GM19099 (cell line): ENCODE measurements around the gene EHMT1.

Experiments used
- POLR2A ChIP-seq: IDR thresholded peaks from 3 replicates; pipeline ENCODE4 v1.6.1; 2011; ENCODE audit warnings: low read depth; ENCODE audit not compliant: insufficient read length; ENCODE audit errors: extremely low read depth

The EHMT1 gene

GRCh38 chr9:137648396-137648795, 29.6 kb downstream of the EHMT1 start:
- no peak for TF ChIP-seq POLR2A

DNA sequence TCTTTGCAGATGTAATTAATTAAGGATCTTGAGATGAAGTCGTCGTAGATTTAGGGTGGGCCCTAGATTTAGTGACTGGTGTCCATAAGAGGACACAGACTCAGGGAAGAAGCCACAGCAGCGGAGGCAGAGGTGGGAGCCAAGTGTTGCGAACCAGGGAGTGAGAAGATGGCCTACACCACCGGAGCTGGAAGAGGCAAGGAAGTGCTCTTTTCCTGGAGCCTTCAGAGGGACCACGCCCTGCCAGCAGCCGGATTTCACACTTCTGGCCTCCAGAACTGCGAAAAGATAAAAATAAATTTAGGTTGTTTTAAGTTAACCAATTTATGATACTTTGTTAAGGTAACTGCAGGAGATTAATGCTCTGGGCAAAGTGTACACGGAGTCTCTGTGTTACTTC, 30.7 kb downstream of the EHMT1 start:
- TF ChIP-seq POLR2A, result no peak

DNA sequence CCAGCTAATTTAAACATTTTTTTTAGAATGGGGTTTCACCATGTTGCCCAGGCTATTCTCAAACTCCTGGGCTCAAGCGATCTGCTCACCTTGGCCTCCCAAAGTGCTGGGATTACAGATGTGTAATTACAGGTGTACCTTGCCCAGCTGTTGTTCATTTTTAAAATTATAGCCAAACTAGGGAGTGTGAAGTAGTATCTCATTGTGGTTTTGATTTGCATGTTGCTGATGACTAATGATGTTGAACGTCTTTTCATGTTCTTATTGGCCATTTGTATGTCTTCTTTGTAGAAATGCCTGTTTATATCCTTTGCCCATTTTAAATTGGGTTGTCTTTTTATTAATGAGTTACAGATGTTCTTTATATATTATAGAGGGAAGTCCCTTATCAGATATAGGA, 31.5 kb downstream of the EHMT1 start:
- no peak for TF ChIP-seq POLR2A

DNA sequence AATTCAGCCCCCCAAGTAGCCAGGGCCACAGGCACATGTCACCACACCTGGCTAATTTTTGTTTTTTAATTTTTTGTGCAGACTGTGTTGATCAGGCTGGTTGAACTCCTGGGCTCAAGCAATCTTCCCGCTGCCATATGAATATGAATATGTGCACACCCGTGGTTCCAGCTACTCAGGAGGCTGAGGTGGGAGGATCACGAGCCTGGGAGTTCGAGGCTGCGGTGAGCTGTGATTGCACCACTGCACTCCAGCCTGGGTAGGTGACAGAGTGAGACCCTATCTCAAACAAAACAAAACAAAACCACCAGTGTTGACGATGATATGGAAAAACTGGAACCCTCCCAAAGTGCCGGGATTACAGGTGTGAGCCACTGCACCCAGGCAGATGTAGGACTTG, 32.0 kb downstream of the EHMT1 start:
- TF ChIP-seq POLR2A, result no peak

- TF ChIP-seq POLR2A, result no peak
These were observed 37.6 kb downstream of the EHMT1 start for GRCh38 chr9:137656416-137656815.

GRCh38 chr9:137657606-137658005, 38.8 kb downstream of the EHMT1 start:
- no peak for TF ChIP-seq POLR2A

DNA sequence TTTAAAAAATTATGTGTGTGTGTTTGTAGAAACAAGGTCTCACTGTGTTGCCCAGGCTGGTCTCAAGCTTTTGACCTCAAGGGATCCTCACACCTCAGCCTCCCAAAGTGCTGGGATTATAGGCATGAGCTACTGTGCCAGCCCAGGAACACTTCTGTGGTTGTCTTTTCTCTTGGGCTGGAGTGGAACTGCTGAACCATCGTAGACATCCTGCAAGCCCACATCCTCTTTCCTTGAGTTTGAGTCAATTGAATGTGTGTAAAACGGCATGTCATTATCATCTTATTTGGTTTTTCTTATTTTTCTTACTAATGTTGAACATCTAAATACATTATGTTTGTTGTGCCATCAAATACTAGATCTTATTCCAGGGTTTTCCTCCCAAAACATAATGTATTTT, 40.0 kb downstream of the EHMT1 start:
- TF ChIP-seq POLR2A, result no peak

DNA sequence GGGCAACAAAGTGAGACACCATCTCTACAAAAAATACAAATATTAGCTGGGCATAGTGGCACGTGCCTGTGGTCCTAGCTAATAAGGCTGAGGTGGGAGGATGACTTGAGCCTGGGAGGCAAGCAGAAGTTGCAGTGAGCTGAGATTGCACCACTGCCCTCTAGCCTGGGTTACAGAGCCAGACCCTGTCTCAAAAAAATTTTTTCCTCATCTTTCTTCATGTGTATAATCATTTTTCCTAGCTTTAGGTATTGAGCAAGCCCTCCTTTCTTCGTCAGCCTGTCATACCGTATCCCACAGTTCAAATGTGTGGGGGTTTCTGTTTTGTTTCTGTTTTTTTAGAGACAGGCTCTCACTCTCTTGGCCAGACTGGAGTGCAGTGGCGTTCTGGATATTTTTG, 41.3 kb downstream of the EHMT1 start:
- no peak for TF ChIP-seq POLR2A

DNA sequence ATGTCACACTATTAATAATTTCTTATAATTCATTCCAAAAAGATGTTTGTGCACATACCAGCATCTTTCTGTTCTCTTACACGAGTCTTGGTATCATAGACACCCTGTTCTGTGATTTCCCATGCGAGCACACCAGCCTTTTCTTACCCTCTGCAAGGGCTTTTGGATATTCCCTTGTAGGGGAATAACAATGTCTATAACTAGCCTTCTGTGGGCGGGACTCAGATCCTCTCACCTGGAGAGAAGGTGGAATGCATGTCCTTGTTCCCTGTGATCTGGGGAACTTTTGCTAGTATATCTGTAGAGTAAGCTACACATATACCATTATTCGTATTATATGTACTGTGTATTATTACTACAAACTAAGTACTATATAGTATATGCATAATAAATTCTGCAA, 44.8 kb downstream of the EHMT1 start:
- no peak for TF ChIP-seq POLR2A

DNA sequence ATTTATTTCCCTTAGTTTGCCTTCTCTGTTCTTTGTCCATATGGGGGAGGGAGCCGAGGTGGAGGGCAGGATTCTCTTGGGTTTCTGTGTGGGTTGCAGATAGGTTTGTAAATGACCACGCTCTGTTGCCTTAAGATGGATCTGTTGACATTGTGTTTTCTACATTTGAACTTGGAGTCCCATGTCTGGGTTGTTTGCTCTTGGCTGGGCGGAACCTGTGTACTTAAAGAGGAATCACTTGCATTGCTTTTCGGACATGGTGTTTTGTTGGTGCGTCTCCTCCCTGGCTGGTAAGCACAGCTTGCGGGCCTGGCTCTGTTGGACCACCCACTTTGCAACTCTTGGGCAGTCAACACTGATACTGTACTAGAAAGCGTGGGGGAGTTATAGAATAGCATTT, 45.9 kb downstream of the EHMT1 start:
- no peak for TF ChIP-seq POLR2A

GRCh38 chr9:137665226-137665625, 46.4 kb downstream of the EHMT1 start:
- no peak for TF ChIP-seq POLR2A

- no peak for TF ChIP-seq POLR2A
These were observed 47.1 kb downstream of the EHMT1 start for GRCh38 chr9:137665697-137666512.

DNA sequence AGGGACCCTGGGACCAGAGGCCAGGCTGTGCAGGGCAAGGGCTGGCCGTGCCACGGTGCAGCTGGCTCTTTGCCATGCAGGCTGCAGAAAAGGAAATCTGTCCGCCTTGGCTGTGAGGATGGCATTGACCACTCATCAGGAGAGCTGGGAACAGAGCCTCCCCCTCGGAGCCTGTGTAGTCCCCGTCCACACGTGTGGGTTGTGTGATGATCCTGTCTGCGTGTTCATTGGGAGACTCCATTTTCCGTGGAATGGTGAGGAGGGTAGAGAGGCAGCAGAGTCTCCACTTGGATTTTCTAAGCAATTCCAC, 47.7 kb downstream of the EHMT1 start:
- no peak for TF ChIP-seq POLR2A

GRCh38 chr9:137666955-137667670, 48.3 kb downstream of the EHMT1 start:
- TF ChIP-seq POLR2A, result no peak

- TF ChIP-seq POLR2A, result no peak
These were observed 49.4 kb downstream of the EHMT1 start for GRCh38 chr9:137668203-137668602.

DNA sequence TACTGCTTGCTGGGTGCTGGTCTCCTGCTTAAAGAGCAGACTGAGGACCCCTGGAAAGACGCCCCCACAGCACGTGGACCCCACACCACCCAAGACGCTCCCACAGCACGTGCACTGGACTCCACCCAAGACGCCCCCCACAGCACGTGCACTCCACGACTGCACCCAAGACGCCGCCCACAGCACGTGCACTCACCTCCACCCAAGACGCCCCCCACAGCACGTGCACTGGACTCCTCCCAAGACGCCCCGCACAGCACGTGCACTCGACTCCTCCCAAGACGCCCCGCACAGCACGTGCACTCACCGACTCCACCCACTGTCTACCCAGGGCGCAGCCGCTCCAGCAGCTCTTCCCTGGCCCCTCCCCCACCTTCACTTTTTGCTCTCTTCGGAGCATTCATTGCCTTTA, 50.5 kb downstream of the EHMT1 start:
- TF ChIP-seq POLR2A, result no peak
